Fibroblast of skin of abdomen (primary cell): ENCODE measurements around the gene ZBTB49. TPM values are rescaled to one million over a fixed set of nuclear protein-coding genes. Genes with fewer than 3 reads are reported as not detected.
"Not testable (repeated sequence)": the region's sequence is repeated elsewhere in the genome, so short reads cannot be mapped to it uniquely, and the experiment has no call there.

Source experiments
- DNase-seq: peaks from one replicate; pipeline ENCODE4 v3.0.0-alpha.2; 2013
- polyA plus RNA-seq, 2 experiments: library from polyadenylated mRNA; unstranded; fragments of 120-200 nt; gene quantifications; one replicate each; pipeline ENCODE4 v1.2.1, GENCODE V29; 2013; ENCODE audit not compliant: insufficient read length in 2 of 2

Gene ZBTB49, protein sequence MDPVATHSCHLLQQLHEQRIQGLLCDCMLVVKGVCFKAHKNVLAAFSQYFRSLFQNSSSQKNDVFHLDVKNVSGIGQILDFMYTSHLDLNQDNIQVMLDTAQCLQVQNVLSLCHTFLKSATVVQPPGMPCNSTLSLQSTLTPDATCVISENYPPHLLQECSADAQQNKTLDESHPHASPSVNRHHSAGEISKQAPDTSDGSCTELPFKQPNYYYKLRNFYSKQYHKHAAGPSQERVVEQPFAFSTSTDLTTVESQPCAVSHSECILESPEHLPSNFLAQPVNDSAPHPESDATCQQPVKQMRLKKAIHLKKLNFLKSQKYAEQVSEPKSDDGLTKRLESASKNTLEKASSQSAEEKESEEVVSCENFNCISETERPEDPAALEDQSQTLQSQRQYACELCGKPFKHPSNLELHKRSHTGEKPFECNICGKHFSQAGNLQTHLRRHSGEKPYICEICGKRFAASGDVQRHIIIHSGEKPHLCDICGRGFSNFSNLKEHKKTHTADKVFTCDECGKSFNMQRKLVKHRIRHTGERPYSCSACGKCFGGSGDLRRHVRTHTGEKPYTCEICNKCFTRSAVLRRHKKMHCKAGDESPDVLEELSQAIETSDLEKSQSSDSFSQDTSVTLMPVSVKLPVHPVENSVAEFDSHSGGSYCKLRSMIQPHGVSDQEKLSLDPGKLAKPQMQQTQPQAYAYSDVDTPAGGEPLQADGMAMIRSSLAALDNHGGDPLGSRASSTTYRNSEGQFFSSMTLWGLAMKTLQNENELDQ
- polyA plus RNA-seq (2013, experiment 1 of 2; ENCODE audit: insufficient read length) = 2.6 TPM
- 2.7 TPM for polyA plus RNA-seq (2013, experiment 2 of 2; ENCODE audit: insufficient read length)

DNA sequence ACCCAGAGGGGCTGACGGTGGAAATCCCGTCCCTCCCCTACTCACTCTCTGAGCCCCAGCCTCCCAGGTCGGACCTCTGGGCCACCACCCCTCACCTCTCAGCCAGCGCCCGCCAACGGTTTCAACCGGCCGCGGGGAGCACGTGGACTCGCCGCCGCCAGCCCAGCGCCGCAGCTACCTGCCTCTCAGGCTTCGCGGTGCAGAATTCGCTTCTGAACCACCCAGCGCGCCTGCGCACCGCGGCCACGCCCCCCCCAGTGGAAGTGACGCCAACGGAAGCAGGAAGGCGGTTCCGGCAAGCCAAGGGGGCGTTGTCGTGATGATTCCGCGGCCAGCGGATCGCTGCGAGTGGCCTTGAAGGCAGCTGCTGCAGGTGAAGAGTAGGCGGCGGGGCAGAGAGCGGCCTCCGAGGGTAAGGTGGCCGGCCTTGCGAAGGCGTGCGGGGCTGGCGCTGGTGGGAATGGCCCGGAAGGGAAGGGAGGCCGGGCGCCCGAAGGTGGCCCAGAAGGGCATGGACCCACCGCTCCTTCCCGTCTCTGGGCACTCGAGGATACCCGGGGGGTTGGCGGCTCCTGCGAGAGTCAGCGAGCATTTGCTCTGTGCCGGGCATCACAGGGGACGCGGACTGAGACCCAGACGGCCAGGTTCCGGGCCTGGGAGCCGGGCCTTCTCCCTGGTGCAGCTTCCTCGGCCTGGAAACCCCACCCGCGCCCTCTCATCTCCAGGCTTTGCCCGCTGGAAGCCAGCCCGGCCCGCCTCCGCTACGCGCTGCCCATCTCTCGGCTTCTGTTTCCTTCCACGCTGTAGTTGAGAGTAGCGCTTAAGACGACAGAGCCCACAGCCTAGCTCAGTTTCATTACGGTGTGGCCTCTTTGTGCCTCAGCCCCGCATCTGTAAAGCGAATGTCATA is at the start of gene ZBTB49, which contains the start of gene LYAR:
TSS of gene ZBTB49 (plus strand) at position 311 of the 910 bp plus-strand sequence. CDS start 9,695 bp downstream, outside the sequence.
TSS of gene LYAR (minus strand) at position 214 of the 910 bp plus-strand sequence. CDS start 6,412 bp downstream, outside the sequence.
- peak; percentile 82 for DNase-seq

DNA sequence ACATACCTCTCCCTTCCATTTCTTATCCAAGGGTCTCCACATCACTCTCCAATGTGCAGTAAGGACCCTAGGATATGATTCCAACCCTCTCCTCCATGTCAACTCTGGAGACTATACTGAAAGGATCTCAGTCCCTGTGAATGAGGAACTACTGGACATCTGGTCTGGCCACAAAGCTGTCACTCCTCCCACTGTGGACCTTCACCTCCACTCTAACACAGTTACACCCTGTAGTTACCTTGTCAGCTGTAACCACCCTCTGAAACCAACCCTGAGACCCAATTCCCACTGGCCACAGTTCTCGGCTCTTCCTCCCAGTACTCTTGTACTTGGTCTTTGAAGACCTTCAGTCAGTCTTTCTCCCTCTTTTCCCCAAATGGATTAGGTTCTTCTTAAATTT is 44.9 kb upstream of the ZBTB49 start:
- DNase-seq = no peak

DNA sequence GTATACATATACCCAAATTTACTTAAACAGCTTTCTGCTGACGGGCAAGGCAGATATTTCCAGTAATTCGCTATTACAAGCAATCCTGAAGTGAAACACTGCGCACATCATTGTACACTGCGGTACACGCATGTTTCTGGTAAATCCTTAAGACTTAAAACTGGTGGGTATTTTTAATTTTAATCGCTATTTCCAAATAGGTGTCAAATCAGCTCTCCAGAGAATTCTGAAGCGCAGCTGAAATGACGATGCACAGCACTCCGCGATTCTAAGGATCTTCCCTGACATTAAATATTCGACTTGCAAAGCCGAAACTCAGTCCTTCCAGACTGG is 42.4 kb upstream of the ZBTB49 start:
- no peak for DNase-seq

DNA sequence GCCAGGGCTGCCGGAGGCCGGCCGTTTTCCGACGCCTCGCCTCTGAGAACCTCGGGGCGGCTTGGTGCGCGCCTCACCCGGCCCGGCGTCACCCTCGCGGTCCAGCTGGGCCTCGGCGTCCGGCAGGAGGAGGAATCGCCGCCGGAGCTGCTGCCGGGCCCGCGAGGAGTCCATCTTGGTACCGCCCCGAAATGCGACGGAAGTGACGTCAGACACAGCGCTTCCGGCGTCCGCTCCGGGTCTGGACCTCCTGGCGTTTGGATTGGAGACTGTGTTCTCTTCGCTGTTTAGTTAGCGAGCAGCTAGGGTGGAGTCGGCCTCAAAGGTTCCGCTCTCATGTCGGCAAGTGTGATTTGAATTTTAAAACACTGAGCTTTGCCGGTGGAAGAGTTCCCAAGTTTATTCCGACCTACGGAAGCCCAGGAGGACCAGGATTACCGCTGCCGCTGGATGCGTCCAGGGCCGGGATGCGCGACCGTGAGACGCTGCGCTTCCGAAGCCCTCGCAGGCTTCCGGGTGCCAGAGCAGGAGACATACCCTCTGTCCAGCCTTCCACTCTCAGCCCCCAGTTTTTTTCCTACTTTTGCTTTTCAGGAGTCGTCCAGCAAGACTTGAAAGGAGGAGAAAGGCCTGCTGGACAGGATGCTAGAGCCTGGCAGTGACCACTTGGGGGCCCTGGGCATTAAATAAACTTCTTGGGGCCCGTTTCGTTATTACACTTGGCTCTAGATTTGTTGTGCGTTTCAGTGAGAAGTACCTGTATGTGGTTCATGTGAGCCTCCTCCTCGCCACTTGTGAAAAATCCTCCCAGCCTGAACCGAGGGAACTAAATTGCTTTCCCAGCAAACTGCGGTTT is 41.8 kb upstream of the ZBTB49 start, which contains the start of gene TMEM128:
TSS of gene TMEM128 (minus strand) at position 195 of the 856 bp plus-strand sequence. CDS start at position 174, 21 bp downstream.
- peak; percentile 93 for DNase-seq

DNA sequence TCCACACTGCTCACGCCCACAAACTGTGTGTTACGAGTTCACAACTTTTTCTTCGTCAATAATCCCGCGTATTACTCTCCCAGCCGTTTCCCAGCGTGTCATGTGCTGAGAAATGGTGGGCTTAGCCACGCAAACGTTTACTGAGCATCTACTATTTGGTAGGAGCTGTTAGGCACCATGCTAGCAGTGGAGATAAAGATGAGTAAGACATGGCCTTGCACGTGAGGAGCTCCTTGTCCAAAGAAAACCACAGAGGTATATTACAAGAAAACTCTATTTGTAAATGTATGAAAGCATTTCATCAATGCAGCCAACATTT is 41.2 kb upstream of the ZBTB49 start:
- DNase-seq = peak; percentile 7

DNA sequence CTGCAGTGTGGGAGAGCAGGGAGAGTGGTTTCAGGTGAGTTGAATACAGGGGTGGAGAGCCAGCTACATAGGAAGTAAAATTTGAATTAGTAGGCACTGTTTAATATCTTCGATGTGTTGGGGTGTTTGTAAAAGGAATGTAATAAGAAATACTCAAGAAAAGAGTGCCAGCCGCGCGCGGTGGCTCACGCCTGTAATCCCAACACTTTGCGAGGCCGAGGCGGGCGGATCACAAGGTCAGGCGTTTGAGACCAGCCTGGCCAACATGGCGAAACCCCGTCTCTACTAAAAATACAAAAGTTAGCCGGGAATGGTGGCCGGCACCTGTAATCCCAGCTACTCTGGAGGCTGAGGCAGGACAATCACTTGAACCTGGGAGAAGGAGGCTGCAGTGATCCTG is 40.7 kb upstream of the ZBTB49 start:
- DNase-seq = not testable (repeated sequence)

DNA sequence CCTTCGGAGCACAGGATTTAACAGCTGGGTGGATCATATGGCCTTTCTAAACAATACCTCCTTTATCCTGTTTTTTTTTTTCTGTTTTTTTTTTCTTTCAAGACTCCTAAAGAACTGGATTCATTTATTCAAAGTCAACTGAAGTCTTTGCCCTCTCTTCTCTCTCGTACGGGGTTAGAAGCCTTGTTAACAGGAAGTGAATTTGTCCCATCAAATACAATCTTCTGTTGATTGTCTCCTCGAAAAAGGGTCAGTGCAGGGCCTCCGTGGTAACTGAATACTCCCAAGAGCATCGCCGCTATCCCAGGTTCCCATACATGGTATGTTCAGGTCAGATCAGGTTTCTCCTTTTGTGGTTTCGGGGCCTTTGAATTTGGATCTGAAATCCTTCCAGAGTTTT is 40.2 kb upstream of the ZBTB49 start:
- DNase-seq = no peak

DNA sequence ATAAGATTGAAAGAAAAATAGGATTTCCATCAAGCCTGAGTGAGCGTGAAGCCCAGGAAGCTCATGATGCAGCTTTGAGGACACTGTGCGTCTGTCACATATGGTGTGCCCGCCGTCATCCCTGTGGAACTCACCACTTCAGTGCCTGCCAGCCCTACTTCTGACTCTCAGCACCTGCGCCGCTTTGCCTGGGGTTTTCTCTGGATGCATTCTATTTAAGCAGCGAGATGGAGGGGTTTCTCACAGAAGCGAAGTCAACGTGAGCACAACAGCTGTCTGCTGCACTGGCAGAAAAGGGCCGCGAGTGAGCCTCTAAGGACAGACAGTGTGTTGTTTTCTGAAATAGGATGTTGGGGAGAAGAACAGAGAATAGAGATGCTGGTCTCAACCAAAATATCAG is 35.9 kb upstream of the ZBTB49 start:
- no peak for DNase-seq

DNA sequence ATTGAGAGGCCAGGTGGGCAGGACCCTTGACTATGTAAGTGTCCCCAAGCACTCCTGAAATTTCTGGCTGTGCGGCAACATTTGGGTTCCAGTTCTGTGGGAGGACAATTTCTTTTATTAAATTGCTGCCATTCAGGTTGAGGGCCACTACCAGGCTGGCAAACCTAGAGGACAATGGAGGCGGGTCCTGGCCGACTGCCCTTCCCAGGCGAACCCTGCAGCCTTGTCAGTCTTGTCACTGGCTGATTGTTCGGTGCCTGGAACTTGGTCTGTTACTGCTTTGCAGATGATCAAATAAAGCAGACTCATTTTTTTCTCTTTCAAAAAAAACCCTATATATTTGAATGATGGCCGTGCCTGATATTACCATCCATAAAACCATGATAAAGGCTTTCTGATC is 35.4 kb upstream of the ZBTB49 start:
- DNase-seq = no peak

DNA sequence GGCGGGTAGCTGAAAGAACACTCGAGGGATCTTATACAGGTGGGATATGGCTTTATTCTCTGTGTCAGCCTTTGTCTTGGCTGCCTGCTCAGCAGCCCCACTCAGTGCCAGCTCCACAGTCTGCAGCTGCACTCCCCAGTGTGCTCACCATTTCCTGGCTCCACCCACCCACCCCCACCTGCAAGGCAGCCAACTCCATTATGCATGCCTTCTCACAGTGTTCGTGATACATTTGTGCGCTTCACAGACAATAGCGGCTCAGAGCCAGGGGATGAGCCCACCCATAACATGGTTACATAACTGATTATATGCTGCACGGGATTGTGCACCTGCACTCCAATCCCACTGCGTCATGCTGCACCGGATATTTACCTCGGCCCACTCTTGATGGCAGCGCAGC is 33.3 kb upstream of the ZBTB49 start:
- DNase-seq = no peak

DNA sequence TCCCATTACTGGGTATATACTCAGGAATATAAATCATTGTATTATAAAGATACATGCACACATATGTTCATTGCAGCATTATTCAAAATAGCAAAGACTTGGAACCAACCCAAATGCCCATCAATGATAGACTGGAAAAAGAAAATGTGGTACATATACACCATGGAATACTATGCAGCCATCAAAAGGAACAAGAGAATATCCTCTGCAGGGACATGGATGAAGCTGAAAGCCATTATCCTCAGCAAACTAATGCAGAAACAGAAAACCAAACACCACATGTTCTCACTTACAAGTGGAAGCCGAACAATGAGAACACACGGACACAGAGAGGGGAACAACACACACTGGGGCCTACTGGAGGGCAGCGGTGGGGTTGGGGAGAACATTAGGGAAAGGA is 32.3 kb upstream of the ZBTB49 start:
- not testable (repeated sequence) for DNase-seq

DNA sequence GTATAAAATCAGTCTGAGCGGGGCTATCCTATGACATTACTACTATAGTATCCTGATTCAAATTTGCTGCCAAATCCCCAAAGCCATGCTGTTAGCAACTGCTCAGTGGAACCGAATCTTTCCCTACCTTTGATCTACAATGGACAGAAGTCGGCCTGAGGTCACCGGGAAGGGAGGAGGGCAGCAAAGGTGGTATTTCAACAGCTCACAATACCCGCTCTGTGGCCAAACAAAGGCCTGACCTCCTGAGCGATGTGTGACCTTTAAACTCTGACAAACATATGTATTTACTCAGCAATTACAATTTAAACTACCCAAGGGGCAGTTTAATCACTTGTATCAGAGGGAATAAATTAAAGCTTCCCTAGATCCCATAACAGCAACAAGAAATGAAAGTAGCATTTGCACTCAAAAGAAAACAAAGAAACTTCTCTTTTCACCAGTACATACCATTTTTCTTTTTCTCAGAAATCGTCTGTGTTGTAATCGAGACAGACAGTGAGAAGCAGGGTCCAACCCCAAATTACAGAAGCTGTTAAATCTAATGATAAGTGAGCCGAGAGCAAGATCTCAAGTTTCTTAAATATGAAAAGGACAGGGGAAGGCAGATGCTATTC is 30.5 kb upstream of the ZBTB49 start:
- no peak for DNase-seq

DNA sequence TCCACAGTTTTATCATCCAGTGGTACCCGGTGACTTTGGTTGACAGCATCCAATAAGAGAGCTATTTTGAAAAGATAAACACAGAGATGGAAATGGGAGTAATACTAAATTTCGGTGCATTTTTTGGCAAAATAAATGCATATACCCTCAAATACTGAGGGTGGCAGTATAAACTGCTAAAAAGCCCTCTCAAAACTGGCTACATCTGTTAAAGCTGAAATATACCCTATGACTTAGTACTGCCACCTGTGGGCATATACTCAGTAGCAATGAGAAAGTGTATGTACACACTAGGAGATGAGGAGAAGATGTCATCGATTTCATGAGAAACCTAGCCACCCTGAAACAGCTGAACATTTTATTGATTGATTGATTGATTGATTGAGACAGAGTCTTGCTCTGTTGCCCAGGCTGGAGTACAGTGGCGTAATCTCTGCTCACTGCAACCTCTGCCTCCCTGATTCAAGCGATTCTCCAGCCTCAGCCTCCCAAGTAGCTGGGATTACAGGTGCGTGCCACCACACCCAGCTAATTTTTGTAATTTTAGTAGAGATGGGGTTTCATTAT is 29.8 kb upstream of the ZBTB49 start:
- peak; percentile 43 for DNase-seq

DNA sequence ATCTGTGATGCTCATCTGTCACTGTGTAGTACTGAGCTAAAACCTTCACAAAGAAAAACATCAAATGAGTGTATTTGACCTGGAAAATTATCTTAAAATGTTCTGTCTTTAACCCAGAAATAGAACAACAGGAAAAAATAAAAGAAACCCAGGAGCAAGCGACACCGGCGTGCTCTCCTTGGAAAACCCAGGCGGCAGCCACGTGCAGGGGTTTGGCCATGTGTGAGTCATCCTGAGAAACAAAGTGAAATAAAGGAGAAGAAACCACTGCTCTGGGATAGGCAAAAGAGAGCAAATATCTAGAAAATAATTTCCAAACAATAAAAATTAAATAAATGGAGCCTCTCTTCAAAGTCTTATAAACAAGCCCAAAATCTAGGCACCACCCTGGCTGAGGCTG is 22.1 kb upstream of the ZBTB49 start:
- DNase-seq = no peak

DNA sequence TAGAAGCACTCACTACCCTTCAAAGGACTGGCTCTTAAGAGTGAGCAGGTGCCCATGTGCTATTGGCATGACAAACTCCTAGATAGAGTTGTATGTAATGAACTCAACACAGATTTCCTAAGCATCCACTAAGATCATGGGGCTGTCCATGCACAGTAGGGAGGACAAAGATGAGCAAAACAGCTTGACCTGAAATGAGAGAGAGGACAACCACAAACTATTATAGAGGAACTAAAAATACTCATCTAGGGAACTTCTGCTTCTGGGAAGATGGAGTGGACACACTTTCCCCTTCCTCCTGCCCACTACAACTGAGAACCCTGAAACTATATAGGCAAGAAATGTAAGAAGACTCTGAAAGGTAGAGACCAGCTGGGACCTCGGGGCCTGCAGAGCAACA is 21.3 kb upstream of the ZBTB49 start:
- no peak for DNase-seq

DNA sequence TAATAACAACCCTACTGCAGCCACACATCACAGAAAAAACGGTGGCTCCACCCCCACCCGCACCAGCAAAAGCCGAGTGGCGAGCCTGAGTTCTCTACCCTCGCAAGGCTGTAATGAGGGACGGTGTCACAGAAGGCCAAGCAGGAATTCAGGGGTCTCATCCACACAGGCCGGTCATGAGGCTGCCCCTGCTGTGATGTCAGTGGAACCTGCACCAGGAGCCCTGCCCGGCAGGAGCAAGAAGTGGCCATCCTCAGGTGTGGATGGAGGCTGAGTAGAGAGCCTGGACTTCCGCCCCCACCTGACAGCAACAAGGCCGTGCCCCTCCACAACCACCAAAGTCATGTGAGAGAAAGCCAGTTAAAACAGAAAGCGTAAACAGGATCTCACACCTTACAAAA is 20.7 kb upstream of the ZBTB49 start:
- no peak for DNase-seq

DNA sequence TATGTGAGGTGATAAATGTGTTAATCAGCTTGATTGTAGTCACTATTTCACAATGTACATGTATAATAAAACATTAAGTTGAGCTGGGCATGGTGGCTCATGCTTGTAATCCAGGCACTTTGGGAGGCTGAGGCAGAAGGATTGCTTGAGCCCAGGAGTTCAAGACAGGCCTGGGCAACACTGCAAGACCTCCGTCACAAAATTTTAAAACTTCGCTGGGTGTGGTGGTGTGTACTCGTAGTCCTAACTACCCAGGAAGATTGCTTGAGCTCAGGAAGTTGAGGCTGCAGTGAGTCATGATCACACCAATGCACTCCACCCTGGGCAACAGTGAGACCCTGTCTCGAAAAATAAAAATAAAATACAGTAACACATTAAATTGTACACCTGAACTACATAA is 20.2 kb upstream of the ZBTB49 start:
- DNase-seq = no peak

DNA sequence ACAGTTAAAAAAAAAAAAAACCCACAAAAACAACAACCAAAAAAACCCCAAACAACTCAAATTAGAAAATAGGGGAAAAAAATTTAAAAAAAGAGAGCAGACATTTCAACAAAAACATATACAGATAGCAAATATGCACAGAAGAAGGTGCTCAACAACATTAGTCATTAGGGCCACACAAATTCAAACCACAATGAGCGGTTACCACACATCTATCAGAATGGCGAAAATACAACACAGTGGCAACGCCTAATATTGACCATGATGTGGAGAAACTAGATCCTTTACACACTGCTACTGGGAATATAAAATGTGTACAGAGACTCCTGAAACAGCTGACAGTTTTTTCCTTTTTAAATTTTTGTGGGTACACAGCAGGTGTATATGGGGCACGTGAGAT is 19.5 kb upstream of the ZBTB49 start:
- no peak for DNase-seq

DNA sequence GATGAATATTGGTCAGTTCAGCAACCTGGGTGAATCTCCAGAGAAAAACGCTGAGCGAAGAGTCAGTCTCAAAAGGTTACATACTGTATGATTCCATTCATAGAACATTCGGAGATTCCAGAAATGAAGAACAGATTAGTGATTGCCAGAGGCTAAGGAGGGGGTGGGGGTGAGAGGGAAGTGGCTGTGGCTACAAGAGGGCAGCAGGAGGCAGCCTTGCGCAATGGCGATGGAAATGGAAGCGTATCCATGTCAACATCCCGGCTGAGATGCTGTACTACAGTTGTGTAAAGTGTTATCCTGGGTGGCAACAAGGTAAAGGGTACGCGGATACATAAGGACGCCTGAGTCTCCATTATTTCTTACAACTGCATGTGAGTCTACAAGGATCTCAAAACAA is 18.1 kb upstream of the ZBTB49 start:
- DNase-seq = no peak

DNA sequence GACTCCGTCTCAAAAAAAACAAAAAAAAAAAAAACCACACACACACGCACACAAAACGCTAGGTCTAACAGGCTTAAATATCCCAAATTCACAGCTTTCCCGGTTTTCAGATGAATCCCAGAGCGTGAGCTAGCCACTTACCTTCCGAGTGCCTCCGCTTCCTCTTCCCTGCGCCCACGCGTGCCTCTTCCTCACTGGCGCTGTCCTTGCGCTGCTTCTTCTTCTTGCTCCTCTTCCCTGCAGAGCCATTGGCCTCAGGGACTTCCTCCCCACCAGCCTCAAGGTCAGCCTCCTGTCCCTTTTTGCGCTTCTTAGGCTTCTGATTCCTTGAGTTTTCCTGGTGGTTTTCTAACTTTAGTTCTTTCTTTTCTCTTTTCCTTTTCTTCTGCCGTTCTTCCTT is 15.8 kb upstream of the ZBTB49 start:
- no peak for DNase-seq

DNA sequence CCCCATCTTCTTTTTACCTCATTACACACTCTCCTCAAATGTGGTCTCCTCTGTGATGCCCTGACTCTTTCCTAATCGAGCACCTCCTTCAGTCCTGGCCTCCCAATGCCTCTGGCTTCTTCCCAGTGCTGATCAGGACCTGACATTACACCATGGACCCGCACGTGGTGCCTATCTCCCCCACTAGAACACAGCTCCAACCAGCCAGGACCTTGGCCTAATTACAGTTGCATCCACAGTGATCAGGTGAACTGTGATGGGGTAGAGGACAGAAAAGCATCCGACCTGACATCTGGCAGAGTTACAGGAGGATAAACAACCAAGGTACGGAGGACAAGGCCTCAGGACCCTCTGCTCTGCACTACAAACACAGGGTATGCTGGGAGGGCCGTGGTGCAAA is 12.5 kb upstream of the ZBTB49 start:
- no peak for DNase-seq
